OCI-M1 (cell line): ENCODE data around the gene DNAH8.
"Not testable (repeated sequence)": the region's sequence is repeated elsewhere in the genome, so short reads cannot be mapped to it uniquely, and the experiment has no call there.

Experiments used
- DNase-seq: peaks from one replicate; lab custom pipeline; 2025; lab: John Stamatoyannopoulos, UW

DNAH8 gene

DNA sequence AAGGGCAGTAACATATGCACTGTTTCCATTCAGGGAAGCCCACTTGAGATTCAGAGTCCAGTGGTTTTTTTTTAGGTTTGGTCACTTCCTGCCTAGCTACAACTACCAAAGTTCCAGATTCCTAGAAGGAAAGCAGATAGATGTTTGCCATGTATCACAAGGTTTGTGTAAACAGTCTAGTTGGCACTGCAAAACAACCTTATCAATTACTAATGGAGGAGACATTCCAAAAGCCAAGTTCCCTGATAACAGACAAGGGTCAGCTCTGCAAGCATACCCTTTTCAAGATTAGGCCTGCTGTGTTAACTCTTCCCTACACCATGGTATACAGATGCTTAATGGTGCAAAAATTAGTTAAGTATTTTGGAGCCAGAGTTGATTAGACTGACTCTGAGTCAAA lies 192.2 kb downstream of the DNAH8 start:
- no peak for DNase-seq

DNA sequence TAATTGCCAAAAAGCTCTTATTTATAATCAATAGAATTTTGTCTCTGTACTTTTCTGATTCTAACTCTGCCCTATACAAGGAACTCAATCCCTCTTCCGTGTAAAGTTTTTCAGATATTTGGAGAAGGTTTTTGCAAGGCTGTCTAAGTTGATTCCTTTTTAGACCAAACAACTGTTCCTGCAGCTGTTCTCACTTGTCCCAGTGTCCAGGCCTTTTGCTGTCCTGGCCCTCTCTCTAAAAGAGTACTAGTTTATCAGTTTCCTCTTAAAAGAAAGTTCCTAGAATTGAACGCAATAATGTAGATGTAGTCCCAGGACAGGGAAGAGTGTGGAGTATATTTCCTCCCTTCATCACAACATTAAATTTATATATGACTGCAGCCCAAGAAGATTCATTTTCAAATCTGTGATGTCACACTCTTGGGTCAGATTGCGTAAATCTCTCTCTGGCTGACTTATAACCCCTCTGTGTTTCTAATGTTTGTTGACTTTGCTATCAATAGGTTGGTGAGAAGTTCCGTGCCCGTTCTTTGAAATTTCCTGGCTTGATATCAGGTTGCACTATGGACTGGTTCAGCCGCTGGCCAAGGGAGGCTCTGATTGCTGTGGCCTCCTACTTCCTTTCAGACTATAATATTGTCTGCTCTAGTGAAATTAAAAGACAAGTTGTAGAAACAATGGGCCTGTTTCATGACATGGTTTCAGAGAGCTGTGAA lies 194.1 kb downstream of the DNAH8 start:
- no peak for DNase-seq

DNA sequence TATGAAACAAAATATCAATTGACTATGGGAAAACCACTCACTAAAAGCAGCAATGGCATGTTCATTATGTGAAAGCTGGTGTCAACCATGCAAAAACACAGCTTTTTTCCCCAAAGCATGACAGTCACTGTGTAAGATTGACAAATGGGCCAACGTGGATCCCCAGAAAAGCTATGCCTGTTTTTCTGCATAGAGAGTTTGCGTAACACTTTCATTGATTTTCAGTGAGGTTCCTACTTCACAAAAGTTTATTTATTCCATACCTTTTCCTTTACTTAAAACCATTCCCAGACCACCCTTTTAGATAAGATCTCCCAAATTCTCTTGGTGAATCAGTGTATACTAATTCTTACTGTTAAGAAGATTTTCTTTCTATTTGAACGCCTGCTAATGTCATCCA lies 195.1 kb downstream of the DNAH8 start:
- DNase-seq: no peak

DNA sequence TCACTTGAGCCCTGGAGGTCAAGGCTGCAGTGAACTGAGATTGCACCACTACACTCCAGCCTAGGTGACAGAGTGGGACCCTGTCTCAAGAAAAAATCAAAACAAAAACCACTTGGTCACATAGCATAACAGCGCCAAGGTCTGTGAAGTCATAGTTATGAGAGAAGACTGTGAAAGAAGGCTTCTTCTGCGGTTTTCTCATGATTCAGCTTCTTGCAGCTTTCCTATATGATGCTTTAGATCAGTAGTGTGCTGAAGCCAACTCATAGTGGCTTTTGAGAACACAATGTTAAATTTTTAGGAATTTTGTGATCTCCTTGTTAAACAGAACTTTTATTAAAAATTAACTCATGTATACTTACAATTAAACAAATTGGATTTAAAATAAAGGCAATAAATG lies 197.3 kb downstream of the DNAH8 start:
- DNase-seq: peak; percentile 57

DNA sequence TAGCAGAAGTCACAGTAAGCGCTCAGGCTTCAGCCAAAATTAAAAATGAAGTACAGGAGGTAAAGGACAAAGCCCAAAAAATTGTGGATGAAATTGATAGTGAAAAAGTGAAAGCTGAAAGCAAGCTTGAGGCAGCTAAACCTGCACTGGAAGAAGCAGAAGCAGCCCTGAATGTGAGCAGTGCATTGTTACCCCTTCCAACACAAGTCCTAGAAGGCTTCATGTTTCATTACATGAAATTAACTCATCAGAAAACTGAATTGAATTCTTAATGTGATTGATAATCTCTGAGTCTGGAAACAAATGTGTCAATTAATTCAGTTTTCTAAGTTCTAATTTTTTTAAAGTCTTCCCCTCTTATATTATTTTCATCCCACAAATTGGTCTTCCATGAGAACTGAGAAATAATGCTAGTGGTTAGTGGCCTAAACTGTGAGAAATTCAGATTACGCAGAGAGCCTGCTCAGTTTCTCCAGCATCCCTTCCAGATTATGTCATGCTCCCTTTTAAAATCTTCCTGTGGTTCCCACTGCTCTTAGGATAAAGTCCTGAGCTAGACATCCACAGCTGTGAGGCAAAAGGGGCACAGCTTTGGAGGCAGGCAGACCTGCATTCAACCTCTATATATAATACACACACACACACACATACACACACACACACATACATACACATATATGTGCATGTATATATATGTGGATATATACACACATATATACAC lies 200.3 kb downstream of the DNAH8 start:
- no peak for DNase-seq

DNA sequence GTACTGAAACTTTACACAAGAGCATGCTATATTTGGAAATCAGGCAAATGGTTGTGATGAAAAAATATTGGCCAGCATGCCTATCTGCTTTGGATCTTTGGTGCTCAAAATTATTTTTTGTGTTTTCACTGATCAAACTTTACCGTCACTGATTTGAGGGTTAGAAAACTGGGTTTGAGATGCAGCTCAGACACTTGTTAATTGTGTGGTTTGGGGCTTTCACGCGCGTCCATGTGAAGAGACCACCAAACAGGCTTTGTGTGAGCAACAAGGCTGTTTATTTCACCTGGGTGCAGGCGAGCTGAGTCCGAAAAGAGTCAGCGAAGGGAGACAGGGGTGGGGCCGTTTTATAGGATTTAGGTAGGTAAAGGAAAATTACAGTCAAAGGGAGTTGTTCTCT lies 206.4 kb downstream of the DNAH8 start:
- not testable (repeated sequence) for DNase-seq

DNA sequence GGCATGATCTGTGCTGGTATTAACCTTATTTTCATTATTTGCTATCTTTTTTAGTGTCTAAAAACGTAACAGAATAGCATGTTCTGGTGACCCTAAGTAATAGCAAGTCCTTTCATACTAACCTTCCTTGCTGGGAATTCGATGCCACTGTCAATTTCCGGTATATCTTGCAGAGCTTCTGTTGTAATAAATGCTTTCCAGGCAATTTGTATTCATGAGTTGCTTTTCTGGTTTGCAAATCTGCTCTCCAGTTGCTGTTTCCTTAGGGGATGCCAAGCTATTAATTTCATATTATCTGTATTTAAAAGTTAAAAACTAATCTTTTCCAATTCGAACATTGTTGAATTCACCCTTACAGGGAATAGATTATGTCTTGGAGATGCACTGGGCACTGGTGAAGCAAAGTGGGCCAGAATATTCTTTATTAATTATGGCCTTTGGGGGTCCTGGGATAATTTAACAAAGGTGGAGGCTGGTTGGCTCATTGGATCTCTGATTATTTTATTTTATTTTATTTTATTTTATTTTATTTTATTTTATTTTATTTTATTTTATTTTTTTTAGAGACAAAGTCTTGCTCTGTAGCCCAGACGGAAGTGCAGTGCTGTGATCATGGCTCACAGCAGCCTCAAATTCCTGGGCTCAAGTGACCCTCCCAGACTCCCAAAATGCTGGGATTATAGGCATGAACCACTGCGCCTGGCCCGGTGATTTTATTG lies 209.8 kb downstream of the DNAH8 start:
- no peak for DNase-seq

DNA sequence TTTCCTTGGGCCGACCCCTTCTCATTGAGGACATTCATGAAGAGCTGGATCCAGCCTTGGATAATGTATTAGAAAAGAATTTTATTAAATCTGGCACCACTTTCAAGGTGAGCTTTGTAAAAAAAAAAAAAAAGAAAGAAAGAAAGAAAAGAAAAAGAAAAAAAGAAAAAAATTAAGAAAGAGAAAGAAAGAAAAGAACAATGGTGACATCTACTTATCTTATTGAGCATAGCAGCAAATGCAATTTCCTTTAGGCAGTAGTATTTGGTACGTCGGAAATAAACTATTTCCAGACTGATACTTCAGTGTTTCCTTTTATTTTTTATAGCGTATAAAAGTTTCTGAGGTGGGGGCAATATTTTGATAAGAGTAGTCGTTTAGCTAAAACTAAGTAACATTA lies 214.4 kb downstream of the DNAH8 start:
- peak; percentile 21 for DNase-seq

DNA sequence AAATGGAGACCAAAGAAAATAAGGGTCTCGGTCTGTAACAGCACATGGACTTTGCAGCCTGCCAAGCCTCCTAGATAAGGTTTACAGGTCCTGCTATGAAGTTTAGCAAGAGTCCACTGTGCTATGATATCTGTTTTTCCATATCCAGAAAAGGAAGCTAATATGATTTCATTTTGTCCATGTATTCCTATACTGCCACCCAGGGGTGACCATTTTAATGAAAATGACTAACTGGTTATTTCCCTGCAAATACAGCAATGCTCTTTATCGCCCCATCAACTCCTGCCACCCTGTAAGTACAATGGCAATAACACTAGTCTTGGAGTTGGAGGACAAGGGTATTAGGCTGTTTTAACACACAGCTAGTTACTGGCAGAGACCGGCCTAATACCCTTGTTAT lies 218.3 kb downstream of the DNAH8 start:
- DNase-seq: peak; percentile 89

DNA sequence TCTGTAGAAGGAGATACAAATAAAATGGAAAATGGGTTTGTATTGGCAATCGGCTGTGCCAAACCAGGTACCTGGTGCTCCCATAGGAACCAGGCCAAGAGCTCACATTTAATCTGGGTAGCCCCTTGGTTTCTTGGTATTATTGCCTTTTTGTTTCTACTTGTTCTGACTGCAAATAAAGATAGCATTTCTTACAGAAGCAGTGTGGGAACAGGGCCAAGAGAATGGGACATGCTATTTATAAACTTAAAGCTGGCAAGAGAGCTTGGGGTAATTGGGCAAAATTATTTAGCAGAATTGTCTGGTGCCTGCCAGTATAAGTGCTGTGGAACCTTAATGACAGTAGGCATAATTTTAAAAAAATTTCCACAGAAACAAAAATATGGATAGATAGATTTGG lies 219.9 kb downstream of the DNAH8 start:
- no peak for DNase-seq

DNA sequence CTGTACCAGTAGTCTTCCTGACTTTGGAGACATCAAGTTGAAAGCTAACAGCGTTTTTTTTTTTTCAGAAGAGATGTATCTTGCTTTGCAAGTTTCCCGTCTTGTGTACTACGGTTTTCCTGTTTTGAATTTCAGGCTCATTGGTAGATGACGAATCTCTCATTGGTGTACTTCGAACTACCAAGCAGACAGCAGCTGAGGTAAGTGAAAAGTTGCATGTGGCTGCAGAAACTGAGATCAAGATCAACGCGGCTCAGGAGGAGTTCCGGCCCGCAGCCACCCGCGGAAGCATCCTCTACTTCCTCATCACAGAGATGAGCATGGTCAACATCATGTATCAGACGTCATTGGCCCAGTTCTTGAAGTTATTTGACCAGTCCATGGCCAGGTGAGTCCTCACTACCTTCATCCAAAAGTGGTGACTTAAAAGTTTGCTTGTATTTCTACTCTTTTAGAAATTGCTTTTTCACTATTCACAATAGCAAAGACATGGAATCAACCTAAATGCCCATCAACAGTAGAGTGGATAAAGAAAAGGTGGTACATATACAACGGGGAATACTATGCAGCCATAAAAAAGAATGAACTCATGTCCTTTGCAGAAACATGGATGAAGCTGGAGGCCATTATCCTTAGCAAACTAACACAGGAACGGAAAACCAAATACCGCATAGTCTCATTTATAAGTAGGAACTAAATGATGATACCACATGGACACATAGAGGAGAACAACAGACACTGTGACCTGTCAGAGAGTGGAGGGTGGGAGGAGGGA lies 222.9 kb downstream of the DNAH8 start:
- DNase-seq: no peak

DNA sequence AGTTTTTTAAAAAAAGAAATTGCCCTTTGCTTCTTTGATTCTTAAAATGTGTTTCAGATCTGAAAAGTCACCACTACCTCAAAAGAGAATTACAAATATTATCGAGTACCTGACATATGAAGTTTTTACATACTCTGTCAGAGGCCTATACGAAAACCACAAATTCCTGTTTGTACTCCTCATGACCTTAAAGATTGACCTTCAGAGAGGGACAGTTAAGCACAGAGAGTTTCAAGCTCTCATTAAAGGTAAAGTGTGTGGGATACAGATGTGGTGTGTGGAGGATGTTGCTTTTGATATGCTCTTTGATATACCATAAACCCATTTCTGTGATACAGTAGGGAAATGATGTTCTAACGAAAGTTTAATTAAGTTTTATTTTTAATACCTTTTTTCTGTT lies 223.6 kb downstream of the DNAH8 start:
- DNase-seq: no peak

DNA sequence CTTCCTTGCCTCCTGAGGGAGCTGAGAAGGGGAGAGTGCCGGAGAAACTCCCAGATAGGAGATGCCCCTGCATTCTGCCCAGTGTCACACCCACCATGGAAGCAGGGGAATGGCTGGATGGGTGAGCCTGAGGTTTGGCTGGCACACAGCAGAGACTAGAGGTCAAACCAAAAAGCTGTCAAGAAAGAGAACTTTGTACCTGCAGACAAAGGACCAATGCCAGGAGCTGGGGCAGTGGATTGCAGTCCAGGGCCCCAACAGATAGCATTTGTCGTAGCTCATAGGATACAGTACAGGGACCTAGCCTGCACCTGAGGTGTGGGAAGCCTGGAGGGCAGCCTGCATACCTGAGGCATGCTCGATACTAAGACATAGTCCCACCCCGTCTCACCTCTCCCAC lies 227.3 kb downstream of the DNAH8 start:
- no peak for DNase-seq

DNA sequence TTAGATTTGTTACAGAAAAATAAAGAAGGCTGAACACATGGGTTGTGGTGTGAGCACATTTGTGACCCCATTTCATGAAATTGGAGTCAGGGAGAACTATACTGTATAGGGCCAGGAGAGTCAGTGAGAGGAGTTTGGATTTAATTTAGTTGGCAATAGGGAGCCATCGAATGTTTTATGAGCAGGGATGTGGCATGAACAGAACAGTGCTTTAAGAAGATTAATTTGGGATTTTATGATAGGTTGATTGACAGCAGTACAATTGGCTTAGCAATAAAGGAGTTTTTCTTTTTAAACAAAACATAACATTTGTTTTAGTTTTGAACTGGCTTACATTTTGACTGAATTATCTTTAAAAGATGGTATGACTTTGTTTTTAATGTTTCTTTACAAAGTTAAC lies 227.9 kb downstream of the DNAH8 start:
- DNase-seq: no peak

DNA sequence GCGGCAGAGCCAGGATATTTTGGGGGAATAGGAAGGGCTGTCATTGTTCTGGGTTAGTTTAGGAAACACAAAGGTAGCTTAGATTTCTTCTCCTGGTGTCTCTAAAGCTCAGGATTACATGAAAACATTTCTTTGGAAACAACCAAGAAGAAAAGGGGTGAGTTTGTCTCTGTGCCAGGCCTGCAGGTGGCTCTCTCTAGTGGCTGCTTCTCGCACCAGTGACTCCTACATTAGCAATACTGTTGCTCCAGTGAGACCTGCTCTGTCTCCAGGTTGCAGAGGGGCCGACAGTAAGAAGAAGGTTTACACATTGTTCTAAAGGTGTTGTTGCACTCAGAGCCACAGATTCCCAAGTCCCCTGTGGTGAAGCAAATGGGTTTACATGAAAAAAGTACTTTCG lies 228.9 kb downstream of the DNAH8 start:
- DNase-seq: no peak

DNA sequence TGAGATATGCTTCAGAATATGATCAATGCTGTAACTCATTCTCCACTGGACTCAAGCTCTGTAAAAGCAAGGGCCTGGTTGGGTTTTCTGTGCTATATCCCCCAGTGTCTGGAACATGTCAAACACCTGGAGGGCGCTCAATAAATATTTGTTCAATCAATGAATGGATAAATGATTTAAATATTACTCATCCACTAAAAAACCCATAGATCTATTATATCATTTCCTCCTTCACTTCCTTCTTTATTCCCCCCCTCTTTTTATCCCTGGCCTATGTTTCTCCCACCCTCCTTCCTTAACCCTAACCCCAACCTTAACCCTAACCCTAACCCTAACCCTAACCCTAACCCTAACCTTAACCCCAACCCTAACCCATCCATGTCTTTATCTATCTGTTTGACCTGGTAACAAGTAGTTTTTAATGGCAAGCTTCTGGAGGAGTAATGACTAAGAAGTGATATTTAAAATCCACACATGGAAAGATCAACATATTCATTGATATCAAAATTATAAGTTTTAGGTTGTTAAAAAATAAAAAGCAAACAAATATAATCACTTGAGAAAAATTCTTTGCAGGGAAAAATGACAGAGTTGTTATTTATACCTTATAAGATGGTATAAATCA lies 229.7 kb downstream of the DNAH8 start:
- DNase-seq: no peak

DNA sequence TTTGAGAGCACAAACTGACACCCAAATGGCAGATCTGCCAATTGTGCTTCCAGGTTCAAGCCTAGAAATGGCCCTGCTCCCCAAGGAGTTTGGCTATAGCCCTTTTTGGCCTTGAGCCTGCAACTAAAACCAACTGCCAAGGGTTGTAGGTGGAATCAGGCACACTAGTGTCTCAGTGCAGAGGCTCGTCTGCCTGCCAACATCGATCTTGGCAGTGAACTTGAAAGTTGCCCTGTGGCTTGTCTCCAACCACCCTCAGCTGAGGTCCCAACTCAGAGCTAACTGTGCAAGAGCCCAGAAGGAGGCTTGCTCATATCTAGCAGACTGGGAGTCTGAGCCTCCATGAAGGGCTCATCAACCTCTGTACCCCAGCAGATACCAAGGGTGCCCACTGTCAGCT lies 240.8 kb downstream of the DNAH8 start:
- DNase-seq: no peak

DNA sequence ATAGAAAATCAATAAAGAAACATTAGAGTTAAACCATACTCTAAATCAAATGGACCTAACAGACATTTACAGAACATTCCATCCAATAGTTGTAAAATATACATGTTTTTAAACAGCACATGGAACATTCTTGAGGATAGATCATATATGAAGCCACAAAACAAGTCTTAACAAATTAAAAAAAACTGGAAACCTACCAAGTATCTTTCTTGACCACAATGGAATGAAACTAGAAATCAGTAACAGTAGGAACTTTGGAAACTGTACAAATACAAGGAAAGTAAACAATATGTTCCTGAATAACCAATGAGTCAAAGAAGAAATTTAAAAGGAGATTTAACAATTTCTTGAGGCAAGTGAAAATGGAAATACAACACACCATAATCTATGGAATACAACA lies 242.3 kb downstream of the DNAH8 start:
- DNase-seq: no peak

DNA sequence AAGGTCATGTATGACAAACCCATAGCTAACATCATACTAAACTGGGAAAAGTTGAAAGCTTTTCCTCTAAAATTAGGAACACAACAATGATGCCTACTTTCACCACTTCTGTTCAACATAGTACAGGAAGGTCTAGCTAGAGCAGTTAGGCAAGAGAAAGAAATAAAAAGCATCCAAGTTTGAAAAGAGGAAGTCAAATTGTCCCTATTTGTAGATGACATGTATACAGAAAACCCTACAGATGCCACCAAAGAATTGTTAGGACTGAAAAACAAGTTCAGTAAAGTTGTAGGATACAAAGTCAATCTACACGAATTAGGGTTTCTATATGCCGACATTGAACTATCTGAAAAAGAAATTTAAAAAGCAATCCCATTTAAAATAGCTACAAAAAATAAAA lies 244.0 kb downstream of the DNAH8 start:
- peak; percentile 38 for DNase-seq

DNA sequence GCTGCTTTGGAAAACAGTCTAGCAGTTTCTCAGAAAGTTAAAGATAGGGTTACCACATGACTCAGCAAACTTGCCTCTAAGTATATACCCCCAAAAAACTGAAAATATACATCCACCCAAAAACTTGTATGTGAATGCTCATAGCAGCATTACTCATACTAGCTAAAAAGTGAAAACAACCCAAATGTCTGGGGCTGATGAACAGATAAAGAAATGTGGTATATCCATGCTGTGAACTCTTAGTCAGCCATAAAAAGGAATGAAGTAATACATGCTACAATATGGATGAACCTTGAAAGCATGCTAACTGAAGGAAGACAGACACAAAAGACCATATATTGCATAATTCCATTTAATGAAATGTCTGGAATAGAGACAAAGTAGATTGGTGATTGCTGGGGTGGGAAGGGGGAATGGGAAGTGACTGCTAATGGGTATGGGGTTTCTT lies 253.6 kb downstream of the DNAH8 start:
- peak; percentile 29 for DNase-seq

DNA sequence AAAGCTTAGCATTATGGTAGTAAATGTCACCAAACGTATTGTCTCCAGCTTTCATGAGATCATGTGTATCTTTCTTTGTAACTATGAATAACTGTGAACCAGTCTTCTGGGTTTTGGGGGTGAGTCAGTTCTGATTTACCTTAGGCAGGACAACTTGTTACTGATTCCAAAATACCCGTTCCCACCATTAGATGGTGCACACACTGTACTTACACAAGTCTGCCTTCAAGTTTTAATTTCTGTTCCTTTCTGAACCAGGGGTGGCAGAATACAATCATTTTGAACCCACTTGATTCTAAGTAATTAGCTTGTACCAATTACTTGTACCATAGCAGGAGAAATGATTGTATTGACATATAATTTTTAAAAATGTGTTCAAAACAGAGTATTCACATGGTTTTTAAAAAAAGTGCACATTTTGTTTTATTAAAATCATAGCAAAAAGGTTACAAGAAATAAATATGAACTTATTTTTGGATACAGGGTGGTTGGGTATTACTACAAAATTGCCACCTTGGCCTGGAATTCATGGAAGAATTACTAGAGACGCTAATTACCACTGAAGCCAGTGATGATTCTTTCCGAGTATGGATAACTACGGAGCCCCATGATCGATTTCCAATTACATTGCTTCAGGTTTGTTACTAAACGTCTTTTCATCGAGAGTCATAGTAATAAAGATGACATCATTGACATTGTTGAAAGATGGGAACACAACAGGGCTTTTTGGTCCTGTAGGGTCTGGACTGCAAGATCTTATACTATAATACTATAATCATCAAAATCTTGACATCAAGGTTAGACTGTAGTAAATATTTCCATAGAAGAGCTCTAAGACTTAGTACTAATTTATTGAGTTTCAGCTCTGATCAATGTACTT lies 258.3 kb downstream of the DNAH8 start:
- DNase-seq: peak; percentile 88
